Smooth muscle cell (in vitro differentiated cells): Measurements from ENCODE around the gene AQP2. TPM values are rescaled to one million over a fixed set of nuclear protein-coding genes. Genes with fewer than 3 reads are reported as not detected.

Experiments
- DNase-seq: peaks from one replicate; lab custom pipeline; 2025; ENCODE audit not compliant: unreplicated experiment; lab: John Stamatoyannopoulos, UW
- H2AFZ ChIP-seq: fragments of 200-600 bp; sonication (generic); 2 replicates; pipeline ENCODE4 v1.6.0; 2016; ENCODE audit warnings: antibody characterized with exemption, low read depth, mild to moderate bottlenecking
- H3F3A ChIP-seq: fragments of 200-600 bp; sonication (generic); 2 replicates; pipeline ENCODE4 v1.6.0; 2017; ENCODE audit warnings: antibody characterized with exemption, low read depth
- H3K27ac ChIP-seq: fragments of 200-600 bp; sonication (generic); 2 replicates; pipeline ENCODE4 v1.5.1; 2016; ENCODE audit warnings: low read depth, mild to moderate bottlenecking
- H3K27me3 ChIP-seq: fragments of 200-600 bp; sonication (generic); 2 replicates; pipeline ENCODE4 v1.6.1; 2016; ENCODE audit warnings: low read depth, mild to moderate bottlenecking
- H3K36me3 ChIP-seq: fragments of 200-600 bp; sonication (generic); 2 replicates; pipeline ENCODE4 v1.5.1; 2016; ENCODE audit warnings: low read depth
- H3K4me1 ChIP-seq: fragments of 200-600 bp; sonication (generic); 2 replicates; pipeline ENCODE4 v1.5.1; 2016; ENCODE audit warnings: low read depth
- H3K4me2 ChIP-seq: fragments of 200-600 bp; sonication (generic); 2 replicates; pipeline ENCODE4 v1.6.0; 2016; ENCODE audit warnings: mild to moderate bottlenecking
- H3K4me3 ChIP-seq: fragments of 200-600 bp; sonication (generic); 2 replicates; pipeline ENCODE4 v1.5.1; 2016; ENCODE audit warnings: mild to moderate bottlenecking
- H3K79me2 ChIP-seq: fragments of 200-600 bp; sonication (generic); 2 replicates; pipeline ENCODE4 v1.6.0; 2016; ENCODE audit warnings: low read depth, mild to moderate bottlenecking
- H3K9ac ChIP-seq: fragments of 200-600 bp; sonication (generic); 2 replicates; pipeline ENCODE4 v1.6.0; 2016; ENCODE audit warnings: low read depth
- H3K9me3 ChIP-seq: fragments of 200-600 bp; sonication (generic); replicated peaks from 2 replicates; pipeline ENCODE4 v1.5.1; 2016; ENCODE audit warnings: low read depth
- H4K20me1 ChIP-seq: fragments of 200-600 bp; sonication (generic); 2 replicates; pipeline ENCODE4 v1.6.0; 2016; ENCODE audit warnings: low read depth
- CTCF ChIP-seq: fragments of 200-600 bp; sonication (generic); IDR thresholded peaks from 2 replicates; pipeline ENCODE4 v1.5.1; 2017; ENCODE audit warnings: borderline replicate concordance, mild to moderate bottlenecking, antibody characterized with exemption; ENCODE audit not compliant: insufficient read depth, poor library complexity, severe bottlenecking
- WGBS: methylation state at CpG from one replicate; pipeline ENCODE4 v1.1.7; 2016; ENCODE audit warnings: low lambda C conversion rate; 5-methylcytosine and 5-hydroxymethylcytosine counted together
- polyA plus RNA-seq: library from polyadenylated mRNA; unstranded; fragments of >200 nt; fragmentation: Nextera tagmentation; extraction: Ambion mirVana; gene quantifications from 2 replicates; pipeline ENCODE4 v1.2.1, GENCODE V29; 2016
- total RNA-seq: library from RNA; depleted of rRNA; stranded (reverse); fragments of >200 nt; gene quantifications from 2 replicates; pipeline ENCODE4 v1.2.3, GENCODE V29; 2014

Gene AQP2
- total and polyA plus RNA-seq, 2 experiments from 2014 or later = 0.13 to 0.14 TPM

GRCh38 chr12:49952391-49953055 lies 2.0 kb downstream of the AQP2 start:
- no peaks in the 10 kb centered on the region for H3K36me3 ChIP-seq
- no peaks in the 10 kb centered on the region for H3F3A ChIP-seq
- H3K4me1 ChIP-seq = no peaks in the 10 kb centered on the region
- no peaks in the 10 kb centered on the region for H3K79me2 ChIP-seq
- DNase-seq = no peak
- TF ChIP-seq CTCF = no peak
- peaks cover 42% of the 10 kb centered on the region for H3K27me3 ChIP-seq
- H3K4me3 ChIP-seq = no peak overlapping the region
- no peak overlapping the region for H3K9ac ChIP-seq
- H3K27ac ChIP-seq = no peak overlapping the region
- no peaks in the 10 kb centered on the region for H3K9me3 ChIP-seq
- WGBS = 95% methylated on average over 1 of the region's 1 CpG
- H3K4me2 ChIP-seq = no peak overlapping the region
- H2AFZ ChIP-seq = no peak overlapping the region
- H4K20me1 ChIP-seq = no peaks in the 10 kb centered on the region

DNA sequence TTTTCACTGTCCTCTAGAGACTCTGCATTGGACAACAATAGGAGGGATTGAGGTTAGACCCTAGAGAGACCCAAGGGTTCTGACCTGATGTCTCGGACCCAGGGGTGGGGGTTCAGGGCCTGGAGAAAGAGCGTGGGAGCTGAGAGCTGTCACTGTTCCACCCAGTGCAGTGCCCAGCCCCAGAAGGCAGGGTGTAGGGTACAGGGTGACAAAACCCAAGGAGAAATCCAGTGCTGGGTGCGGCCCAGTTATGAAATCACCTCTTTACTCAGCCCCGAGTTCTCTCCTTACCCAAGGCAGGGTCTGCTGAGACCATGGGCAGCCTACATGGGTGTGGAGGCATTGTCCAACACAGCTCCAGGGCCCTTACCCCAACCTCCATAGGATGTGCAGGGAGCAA lies 2.6 kb downstream of the AQP2 start:
- Histone ChIP-seq H3K4me2 (no peak overlapping the region), H3K9me3 (no peaks in the 10 kb centered on the region), H3K27ac (no peak overlapping the region), H2AFZ (no peak overlapping the region), H3F3A (no peaks in the 10 kb centered on the region), H3K79me2 (no peaks in the 10 kb centered on the region), H3K4me1 (no peaks in the 10 kb centered on the region), H4K20me1 (no peaks in the 10 kb centered on the region), H3K36me3 (no peaks in the 10 kb centered on the region), H3K27me3 (peaks cover 48% of the 10 kb centered on the region), H3K4me3 (no peak overlapping the region), H3K9ac (no peak overlapping the region)
- 94% methylated on average over 4 of the region's 4 CpGs for WGBS
- no peak for DNase-seq
- TF ChIP-seq CTCF = no peak

DNA sequence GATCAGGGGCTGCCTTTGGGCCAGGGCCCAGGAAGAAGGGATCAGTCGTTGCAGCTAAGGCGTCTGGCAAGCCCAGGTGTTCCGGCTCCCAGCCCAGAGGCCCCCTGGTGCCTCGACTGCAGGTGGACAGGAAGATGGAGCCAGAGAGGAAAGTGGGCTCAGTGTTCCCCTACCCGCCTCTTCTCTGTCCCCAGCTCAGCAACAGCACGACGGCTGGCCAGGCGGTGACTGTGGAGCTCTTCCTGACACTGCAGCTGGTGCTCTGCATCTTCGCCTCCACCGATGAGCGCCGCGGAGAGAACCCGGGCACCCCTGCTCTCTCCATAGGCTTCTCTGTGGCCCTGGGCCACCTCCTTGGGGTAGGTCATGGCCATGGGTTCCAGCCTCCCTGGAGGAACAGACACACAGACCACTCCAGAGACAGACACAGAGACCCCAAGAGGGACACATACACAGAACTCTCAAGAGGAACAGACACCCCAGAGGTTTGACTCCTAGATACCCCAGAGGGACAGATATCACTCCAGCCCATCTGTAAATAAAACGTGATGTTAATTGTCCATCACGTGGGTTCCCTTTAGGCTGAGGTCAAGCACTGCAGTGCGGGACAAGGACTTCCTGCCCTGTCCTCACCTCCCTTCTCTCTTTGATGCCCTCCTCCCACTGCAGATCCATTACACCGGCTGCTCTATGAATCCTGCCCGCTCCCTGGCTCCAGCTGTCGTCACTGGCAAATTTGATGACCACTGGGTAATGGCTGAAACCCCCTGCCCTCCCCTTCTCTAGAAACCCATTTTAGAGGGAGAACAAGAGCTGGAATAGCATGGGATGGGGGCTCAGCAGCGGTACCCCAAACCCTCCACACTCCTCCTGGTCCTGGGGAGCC lies 3.7 kb downstream of the AQP2 start:
- Histone ChIP-seq H3K36me3 (no peaks in the 10 kb centered on the region), H4K20me1 (no peaks in the 10 kb centered on the region), H3K27ac (no peak overlapping the region), H3K4me3 (no peak overlapping the region), H3K27me3 (peaks cover 59% of the 10 kb centered on the region), H3K4me2 (no peak overlapping the region), H3K79me2 (no peaks in the 10 kb centered on the region), H3F3A (no peaks in the 10 kb centered on the region), H3K9me3 (no peaks in the 10 kb centered on the region), H3K4me1 (no peaks in the 10 kb centered on the region), H3K9ac (no peak overlapping the region), H2AFZ (no peak overlapping the region)
- no peak for TF ChIP-seq CTCF
- no peak for DNase-seq
- 88% methylated on average over 21 of the region's 21 CpGs for WGBS
